CD4-positive, alpha-beta T cell (primary cell): ENCODE results near the gene AMFR. TPM values are rescaled to one million over a fixed set of nuclear protein-coding genes. Genes with fewer than 3 reads are reported as not detected.

Experiments
- ATAC-seq: fragments of 200-7000 bp; cut with Tn5 transposase; one replicate; pipeline ENCODE4 v1.10.0; 2022; ENCODE audit warnings: mild to moderate bottlenecking; ENCODE audit not compliant: poor library complexity
- CTCF ChIA-PET: fragments of 350-600 bp; sonication (Branson Sonifier 250); formaldehyde crosslinking; loops from one replicate; lab custom pipeline; 2021; ENCODE audit warnings: antibody characterized with exemption, inconsistent platforms; lab: Charles Lee
- POLR2A ChIA-PET: fragments of 350-600 bp; sonication (Branson Sonifier 250); formaldehyde crosslinking; loops from one replicate; lab custom pipeline; 2021; ENCODE audit warnings: antibody characterized with exemption, inconsistent platforms; lab: Charles Lee
- DNase-seq, 14 experiments: peaks; one replicate each; pipeline ENCODE4 v3.0.0-alpha.2; 2013 to 2020; ENCODE audit warnings: mixed read lengths in 2 of 14
- H3K27ac ChIP-seq, 2 donors: one replicate each; pipeline versions ENCODE4 v1.5.1 to v1.7.0; 2013; ENCODE audit warnings: low read length in 2 of 2, low read depth in 1 of 2, mild to moderate bottlenecking in 1 of 2
- H3K27me3 ChIP-seq, 2 experiments: 1 replicate in 1 of 2; 2 replicates in 1 of 2; pipeline versions ENCODE4 v1.6.1 to v1.7.0; 2013; ENCODE audit warnings: low read length in 2 of 2, control low read depth in 1 of 2, mild to moderate bottlenecking in 1 of 2, moderate library complexity in 1 of 2; ENCODE audit not compliant: insufficient read depth in 2 of 2, control insufficient read depth in 1 of 2
- H3K36me3 ChIP-seq: one replicate; pipeline ENCODE4 v1.6.1; 2013; ENCODE audit warnings: low read length, control low read depth; ENCODE audit not compliant: insufficient read depth
- H3K4me1 ChIP-seq: one replicate; pipeline ENCODE4 v1.6.1; 2013; ENCODE audit warnings: low read length, control low read depth; ENCODE audit not compliant: insufficient read depth
- H3K4me3 ChIP-seq: one replicate; pipeline ENCODE4 v1.5.1; 2013; ENCODE audit warnings: mild to moderate bottlenecking, low read length, moderate library complexity
- H3K9me3 ChIP-seq, 2 experiments: 1 replicate in 1 of 2; 2 replicates in 1 of 2; pipeline versions ENCODE4 v1.6.1 to v1.7.0; 2013; ENCODE audit warnings: low read length in 2 of 2, mild to moderate bottlenecking in 2 of 2, control low read depth in 1 of 2, moderate library complexity in 1 of 2; ENCODE audit not compliant: control insufficient read depth in 1 of 2, insufficient read depth in 1 of 2
- H3K27ac Mint-ChIP-seq: one replicate; pipeline ENCODE4 v1.8.0; 2020; ENCODE audit warnings: mixed read lengths
- H3K27me3 Mint-ChIP-seq: one replicate; pipeline ENCODE4 v1.8.0; 2021; ENCODE audit warnings: mixed read lengths
- H3K36me3 Mint-ChIP-seq: one replicate; pipeline ENCODE4 v1.8.0; 2021; ENCODE audit warnings: low read depth, mixed read lengths
- H3K4me1 Mint-ChIP-seq: one replicate; pipeline ENCODE4 v1.8.0; 2021; ENCODE audit warnings: low read depth, mixed read lengths
- H3K4me3 Mint-ChIP-seq: one replicate; pipeline ENCODE4 v1.8.0; 2020; ENCODE audit warnings: mild to moderate bottlenecking, mixed read lengths
- H3K9me3 Mint-ChIP-seq: one replicate; pipeline ENCODE4 v1.8.0; 2020; ENCODE audit warnings: mixed read lengths
- intact Hi-C, 2 experiments: fragments of 100-400 bp; cut with DNase I in 1 of 2; cut with micrococcal nuclease in 1 of 2; formaldehyde crosslinking; loops; one replicate each; pipeline versions ENCODE4 v1.15.1 to v1.9.0; 2023 to 2025; cut with DNase I, micrococcal nuclease
- total RNA-seq, 174 experiments: library from RNA in 2 of 174; stranded (reverse) in 2 of 174; gene quantifications; one replicate each; pipeline ENCODE4 v1.2.3 and lab custom pipeline; 2021 to 2026
- TF ChIP-seq, protein P1 (sequence below): fragments of 200-600 bp; IDR thresholded peaks from one replicate; pipeline ENCODE4 v1.8.0; 2022; ENCODE audit warnings: antibody characterized with exemption, mild to moderate bottlenecking

Gene AMFR
- total RNA-seq, 2 experiments from 2014 or later = 79.2 to 83.8 TPM

DNA sequence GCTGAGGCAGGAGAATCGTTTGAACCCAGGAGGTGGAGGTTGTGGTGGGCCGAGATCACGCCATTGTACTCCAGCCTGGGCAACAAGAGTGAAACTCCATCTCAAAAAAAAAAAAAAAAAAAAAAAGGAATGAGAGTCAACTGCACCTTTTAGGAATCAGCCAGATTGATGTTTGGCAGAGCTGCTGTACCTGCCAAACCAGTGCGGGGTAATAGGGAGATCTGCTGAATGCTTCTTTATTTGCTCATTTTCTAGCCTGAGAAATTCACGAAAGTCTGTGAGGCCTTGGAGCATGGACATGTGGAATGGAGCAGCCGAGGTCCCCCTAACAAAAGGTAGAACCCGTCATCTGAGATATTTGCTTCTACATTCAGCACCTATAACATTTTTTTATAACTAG lies 44.4 kb upstream of the AMFR start:
- Mint-ChIP-seq H3K36me3 (peaks cover 94% of the 10 kb centered on the region), H3K4me1 (no peaks in the 10 kb centered on the region), H3K27ac (no peak overlapping the region), H3K27me3 (no peaks in the 10 kb centered on the region), H3K9me3 (no peaks in the 10 kb centered on the region), H3K4me3 (no peak overlapping the region)
- DNase-seq (no peak), ATAC-seq (no peak)
- peaks cover 88% of the 10 kb centered on the region for H3K36me3 ChIP-seq
- H3K9me3 ChIP-seq = no peaks in the 10 kb centered on the region
- intact Hi-C loops = no loop called here
- TF ChIP-seq, protein P1, sequence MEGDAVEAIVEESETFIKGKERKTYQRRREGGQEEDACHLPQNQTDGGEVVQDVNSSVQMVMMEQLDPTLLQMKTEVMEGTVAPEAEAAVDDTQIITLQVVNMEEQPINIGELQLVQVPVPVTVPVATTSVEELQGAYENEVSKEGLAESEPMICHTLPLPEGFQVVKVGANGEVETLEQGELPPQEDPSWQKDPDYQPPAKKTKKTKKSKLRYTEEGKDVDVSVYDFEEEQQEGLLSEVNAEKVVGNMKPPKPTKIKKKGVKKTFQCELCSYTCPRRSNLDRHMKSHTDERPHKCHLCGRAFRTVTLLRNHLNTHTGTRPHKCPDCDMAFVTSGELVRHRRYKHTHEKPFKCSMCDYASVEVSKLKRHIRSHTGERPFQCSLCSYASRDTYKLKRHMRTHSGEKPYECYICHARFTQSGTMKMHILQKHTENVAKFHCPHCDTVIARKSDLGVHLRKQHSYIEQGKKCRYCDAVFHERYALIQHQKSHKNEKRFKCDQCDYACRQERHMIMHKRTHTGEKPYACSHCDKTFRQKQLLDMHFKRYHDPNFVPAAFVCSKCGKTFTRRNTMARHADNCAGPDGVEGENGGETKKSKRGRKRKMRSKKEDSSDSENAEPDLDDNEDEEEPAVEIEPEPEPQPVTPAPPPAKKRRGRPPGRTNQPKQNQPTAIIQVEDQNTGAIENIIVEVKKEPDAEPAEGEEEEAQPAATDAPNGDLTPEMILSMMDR = no peak
- no peaks in the 10 kb centered on the region for H3K4me1 ChIP-seq
- POLR2A ChIA-PET = interaction anchor here (0.9 kb wide), 1 partner anchor 9 kb away, joined by 3 read pairs; no protein-coding TSS in a partner anchor
- no peak overlapping the region for H3K27ac ChIP-seq
- H3K4me3 ChIP-seq = no peak overlapping the region
- no peaks in the 10 kb centered on the region for H3K27me3 ChIP-seq
- CTCF ChIA-PET = no interaction called here

DNA sequence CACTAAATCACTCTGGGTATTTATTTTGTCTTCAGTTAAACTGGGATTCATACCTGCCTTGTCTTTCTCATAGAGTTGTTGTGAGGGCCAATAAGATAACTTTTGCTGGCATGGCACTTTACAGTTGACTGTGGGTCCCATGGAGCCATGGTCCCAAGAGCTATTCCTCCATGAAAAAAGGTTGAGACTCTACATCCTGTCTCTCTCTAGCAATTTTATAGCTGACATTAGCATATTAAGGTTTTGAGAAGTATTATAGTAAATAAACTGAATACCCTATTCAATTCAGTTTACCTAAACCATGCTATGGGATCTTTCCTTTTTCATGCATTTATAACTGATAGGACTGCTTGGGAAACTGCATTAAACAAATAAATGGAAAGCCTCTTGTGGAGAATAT lies 43.5 kb upstream of the AMFR start:
- Mint-ChIP-seq H3K36me3 (peaks cover 98% of the 10 kb centered on the region), H3K27me3 (no peaks in the 10 kb centered on the region), H3K4me3 (no peak overlapping the region), H3K27ac (no peak overlapping the region), H3K9me3 (no peaks in the 10 kb centered on the region), H3K4me1 (no peaks in the 10 kb centered on the region)
- no peaks in the 10 kb centered on the region for H3K9me3 ChIP-seq
- intact Hi-C loops = no loop called here
- H3K4me3 ChIP-seq = no peak overlapping the region
- H3K27me3 ChIP-seq = no peaks in the 10 kb centered on the region
- H3K27ac ChIP-seq = no peak overlapping the region
- TF ChIP-seq, protein P1 = no peak
- DNase-seq (no peak), ATAC-seq (no peak)
- peaks cover 88% of the 10 kb centered on the region for H3K36me3 ChIP-seq
- ChIA-PET CTCF (no interaction called here), POLR2A (no interaction called here)
- H3K4me1 ChIP-seq = no peaks in the 10 kb centered on the region

DNA sequence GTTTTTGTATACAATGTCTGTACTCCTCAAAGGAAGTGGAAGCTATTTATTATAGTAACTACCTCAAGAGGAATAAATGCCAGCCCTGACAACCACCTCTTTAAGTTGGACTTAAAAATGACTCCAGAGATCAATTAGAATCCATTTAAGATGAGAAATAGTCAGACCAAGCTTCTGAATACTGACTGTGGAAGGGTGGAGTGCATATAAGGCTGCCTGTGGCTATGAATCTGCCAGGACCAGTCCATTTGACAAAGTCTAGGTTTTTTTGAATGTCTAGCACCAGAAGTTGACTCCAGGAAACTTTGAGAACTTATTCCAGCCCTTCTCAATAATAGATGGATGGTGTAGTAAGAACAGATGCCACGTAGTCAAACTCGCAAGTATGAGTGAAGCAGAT lies 41.0 kb upstream of the AMFR start:
- ATAC-seq (no peak), DNase-seq (no peak)
- H3K4me3 Mint-ChIP-seq = no peak overlapping the region
- Histone ChIP-seq H3K36me3 (peaks cover 80% of the 10 kb centered on the region), H3K4me3 (no peak overlapping the region), H3K27me3 (no peaks in the 10 kb centered on the region), H3K4me1 (no peaks in the 10 kb centered on the region), H3K27ac (no peak overlapping the region), H3K9me3 (no peaks in the 10 kb centered on the region)
- peaks cover 95% of the 10 kb centered on the region for H3K36me3 Mint-ChIP-seq
- H3K4me1 Mint-ChIP-seq = no peaks in the 10 kb centered on the region
- intact Hi-C loops = no loop called here
- H3K27me3 Mint-ChIP-seq = no peaks in the 10 kb centered on the region
- POLR2A ChIA-PET = interaction anchor here (1.3 kb wide), 1 partner anchor 15 kb away, joined by 3 read pairs; the partner anchor contains the start of genes NUDT21 and OGFOD1
- H3K27ac Mint-ChIP-seq = no peak overlapping the region
- CTCF ChIA-PET = no interaction called here
- TF ChIP-seq, protein P1 = no peak
- H3K9me3 Mint-ChIP-seq = no peaks in the 10 kb centered on the region
